HG03432 (cell line): ENCODE results near the gene NPIPB2.
"Not testable (repeated sequence)": the region's sequence is repeated elsewhere in the genome, so short reads cannot be mapped to it uniquely, and the experiment has no call there.

Experiments
- ATAC-seq: cut with Tn5 transposase; IDR thresholded peaks from one replicate; pipeline ENCODE4 v1.9.1; 2021; ENCODE audit warnings: mild to moderate bottlenecking, moderate library complexity; ENCODE audit not compliant: unreplicated experiment

The NPIPB2 gene

DNA sequence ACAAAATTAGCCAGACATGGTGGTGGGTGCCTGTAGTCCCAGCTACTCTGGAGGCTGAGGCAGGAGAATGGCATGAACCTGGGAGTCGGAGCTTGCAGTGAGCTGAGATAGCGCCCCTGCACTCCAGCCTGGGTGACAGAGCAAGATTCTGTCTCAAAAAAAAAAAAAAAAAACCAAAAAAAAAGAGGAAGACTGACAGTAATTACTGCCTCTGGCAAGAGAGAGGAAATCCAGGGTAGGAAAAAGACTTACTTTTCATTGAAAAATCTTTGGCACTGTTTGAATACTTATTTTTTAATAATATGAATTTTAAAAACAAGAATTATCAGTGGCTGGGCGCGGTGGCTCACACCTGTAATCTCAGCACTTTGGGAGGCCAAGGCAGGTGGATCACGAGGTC, 20.6 kb upstream of the NPIPB2 start:
- not testable (repeated sequence) for ATAC-seq

DNA sequence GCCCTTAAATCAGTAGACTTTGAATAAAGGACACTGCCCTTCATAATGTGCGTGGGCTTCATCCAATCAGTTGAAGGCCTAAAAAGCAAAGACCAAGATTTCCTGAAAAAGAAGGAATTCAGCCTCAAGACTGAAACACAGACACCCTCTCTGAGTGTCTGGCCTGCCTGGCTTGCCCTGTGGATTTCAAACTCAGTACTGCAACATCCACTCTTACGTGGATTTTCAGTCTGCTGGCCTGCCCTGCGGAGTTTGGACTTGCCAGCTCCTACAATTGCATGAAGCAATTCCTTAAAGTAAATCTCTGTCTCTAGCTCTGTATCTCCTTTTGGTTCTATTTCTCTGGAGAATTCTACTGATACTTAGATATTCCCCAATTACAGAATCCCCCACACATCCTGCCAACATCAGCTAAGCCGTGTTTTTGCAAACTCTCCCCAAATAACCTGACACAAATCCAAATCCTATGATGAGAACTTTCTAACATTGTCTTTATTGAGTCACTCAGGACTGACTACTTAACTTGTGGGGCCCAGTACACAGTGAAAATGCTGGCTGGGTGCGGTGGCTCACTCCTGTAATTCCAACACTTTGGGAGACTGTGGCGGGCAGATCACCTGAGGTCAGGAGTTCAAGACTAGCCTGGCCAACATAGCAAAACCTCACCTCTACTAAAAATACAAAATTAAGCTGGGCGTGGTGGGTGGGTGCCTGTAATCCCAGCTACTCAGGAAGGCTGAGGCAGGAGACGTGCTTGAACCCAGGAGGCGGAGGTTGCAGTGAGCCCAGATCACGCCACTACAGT, 15.9 kb upstream of the NPIPB2 start:
- ATAC-seq, result no peak

DNA sequence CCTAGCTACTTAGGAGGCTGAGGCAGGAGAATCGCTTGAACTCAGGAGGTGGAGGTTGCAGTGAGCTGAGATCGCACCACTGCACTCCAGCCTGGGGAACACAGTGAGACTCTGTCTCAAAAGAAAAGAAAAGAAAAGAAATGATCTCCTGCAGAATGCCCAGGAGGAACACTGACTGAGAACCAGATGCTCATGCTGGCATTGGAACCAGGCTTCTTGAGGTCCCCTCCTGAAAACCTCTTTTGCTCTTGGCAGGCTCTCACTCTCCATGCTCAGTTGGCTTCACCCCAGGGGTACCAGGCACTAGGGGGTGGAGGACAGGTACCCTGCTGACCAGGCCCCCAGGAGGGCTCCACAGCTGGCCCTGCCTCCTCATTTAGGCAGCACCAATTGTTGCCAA, 14.7 kb upstream of the NPIPB2 start:
- ATAC-seq, result no peak

DNA sequence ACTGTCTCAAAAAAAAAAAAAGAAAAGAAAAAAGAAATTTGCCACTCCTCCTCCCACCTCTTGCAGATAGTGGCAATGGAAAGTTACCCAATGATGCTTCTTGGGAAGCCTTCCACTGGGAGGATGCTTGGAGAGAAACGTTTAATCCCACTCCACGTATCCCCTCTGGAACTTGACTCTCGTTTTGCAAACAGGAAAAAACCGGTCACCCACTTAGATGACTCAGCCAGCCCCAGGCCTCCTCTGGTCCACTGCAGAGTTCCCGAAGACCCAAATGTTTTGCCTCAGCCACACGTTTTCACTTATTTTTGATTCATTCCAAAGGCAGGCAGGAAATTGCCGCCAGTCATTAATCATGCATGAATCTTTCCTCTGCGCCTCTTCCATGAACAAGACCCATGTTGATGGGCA, 13.9 kb upstream of the NPIPB2 start:
- no peak for ATAC-seq

DNA sequence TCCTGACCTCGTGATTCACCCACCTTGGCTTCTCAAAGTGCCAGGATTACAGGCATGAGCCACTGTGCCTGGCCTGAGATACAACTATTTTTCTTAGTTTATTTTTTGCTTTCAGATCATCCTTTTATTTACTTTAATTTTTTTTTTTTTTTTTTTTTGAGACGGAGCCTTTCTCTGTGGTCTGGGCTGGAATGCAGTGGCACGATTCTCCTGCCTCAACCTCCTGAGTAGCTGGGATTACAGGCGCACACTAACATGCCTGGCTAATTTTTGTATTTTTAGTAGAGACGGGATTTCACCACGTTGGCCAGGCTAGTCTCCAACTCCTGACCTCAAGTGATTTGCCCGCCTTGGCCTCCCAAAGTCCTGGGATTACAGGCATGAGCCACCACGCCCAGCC, 11.7 kb upstream of the NPIPB2 start:
- ATAC-seq, result not testable (repeated sequence)

DNA sequence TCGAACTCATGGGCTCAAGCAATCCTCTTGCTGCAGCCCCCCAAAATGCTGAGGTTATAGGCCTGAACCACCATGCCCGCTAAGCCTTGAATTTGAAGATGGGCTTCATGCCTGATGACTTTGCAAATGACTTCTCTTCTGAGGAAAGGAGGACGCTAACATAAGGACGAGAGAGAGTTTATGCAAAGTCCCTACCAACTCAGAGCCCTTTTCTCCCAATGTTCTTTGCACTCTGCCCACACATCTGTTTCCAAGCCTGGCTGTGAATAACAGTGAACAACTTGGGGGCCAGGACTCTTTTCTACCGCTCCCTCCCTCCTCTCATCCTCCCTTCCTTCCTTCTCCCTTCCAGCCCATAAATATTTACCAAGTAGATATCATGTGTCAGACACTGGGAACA, 8.5 kb upstream of the NPIPB2 start:
- ATAC-seq, result no peak

DNA sequence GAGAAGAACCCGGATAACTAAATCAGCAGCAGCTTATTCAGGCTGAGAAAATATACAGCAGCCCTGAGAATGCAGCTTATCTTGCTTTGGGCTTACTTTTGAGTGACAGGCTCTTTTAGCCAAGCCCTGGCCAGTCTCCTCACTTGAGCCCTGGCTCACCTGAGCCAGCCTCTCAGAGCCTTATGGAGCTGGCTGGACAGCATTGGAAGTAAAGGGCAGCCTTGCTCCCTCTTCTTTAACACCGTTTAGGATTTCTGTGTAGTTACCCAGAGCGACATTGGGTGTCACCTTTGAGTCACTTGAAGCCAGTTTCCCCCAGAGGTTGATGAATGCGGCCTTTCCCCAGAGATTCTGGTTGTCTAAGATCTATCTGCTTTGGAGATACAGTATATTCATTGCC, 7.7 kb upstream of the NPIPB2 start:
- ATAC-seq, result peak; percentile 64

DNA sequence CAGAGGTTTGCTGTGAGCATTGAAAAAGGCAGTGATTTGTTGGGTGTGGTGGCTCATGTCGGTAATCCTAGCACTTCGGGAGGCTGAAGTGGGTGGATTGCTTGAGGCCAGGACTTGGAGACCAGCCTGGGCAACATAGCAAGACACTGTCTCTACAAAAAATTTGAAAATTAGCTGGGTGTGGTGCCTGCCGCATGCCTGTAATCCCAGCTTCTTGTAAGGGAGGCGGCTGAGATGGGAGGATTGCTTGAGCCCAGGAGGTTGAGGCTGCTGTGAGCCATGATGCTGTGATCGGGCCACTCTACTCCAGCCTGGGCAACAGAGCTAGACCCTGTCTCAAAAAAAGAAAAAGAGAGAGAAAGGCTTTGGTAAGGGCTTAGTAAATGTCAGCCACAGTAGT, 7.0 kb upstream of the NPIPB2 start:
- no peak for ATAC-seq

DNA sequence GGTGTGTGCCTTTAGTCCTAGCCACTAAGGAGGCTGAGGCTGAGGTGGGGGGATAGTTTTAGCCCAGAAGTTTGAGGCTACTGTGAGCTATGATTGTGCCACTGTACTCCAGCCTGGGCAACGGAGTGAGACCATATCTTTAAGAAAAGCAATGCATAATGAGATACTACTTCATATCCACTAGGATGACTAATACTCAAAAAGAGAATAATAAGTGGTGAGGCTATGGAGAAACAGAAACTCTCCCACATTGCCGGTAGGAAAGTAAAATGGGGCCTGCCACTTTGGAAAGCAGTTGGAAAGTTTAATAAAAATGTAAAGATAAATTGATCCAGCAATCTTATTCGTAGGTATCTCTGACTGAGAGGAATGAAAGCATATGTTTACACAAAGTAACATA, 4.6 kb upstream of the NPIPB2 start:
- no peak for ATAC-seq

DNA sequence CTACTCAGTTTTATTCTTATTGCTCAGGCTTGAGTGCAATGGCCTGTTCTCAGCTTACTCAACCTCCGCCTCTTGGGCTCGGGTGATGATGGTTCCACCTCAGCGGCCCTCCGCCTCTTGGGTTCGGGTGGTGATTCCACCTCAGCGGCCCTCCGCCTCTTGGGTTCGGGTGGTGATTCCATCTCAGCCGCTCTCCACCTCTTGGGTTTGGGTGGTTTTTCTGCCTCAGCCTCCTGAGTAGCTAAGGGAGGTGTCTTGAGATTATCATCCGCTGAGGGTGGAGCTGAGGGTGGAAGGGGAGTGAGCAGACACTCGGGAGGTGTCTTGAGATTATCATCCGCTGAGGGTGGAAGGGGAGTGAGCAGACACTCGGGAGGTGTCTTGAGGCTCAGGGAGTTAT, 14.5 kb downstream of the NPIPB2 start:
- ATAC-seq, result not testable (repeated sequence)

DNA sequence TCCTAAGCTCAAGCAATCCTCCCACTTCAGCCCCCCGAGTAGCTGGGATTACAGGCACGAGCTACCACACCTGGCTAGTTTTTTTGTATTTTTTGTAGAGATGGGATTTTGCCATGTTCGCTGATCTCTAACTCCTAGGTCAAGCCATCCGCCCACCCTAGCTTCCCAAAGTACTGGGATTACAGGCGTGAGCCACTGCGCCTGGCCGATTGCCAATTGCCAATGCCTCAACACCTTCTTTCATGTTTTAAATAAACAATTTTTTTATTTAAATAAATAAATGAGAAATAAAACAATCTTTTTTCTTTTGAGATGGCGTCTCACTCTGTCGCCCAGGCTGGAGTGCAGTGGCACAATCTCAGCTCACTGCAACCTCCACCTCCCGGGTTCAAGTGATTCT, 17.8 kb downstream of the NPIPB2 start:
- not testable (repeated sequence) for ATAC-seq

DNA sequence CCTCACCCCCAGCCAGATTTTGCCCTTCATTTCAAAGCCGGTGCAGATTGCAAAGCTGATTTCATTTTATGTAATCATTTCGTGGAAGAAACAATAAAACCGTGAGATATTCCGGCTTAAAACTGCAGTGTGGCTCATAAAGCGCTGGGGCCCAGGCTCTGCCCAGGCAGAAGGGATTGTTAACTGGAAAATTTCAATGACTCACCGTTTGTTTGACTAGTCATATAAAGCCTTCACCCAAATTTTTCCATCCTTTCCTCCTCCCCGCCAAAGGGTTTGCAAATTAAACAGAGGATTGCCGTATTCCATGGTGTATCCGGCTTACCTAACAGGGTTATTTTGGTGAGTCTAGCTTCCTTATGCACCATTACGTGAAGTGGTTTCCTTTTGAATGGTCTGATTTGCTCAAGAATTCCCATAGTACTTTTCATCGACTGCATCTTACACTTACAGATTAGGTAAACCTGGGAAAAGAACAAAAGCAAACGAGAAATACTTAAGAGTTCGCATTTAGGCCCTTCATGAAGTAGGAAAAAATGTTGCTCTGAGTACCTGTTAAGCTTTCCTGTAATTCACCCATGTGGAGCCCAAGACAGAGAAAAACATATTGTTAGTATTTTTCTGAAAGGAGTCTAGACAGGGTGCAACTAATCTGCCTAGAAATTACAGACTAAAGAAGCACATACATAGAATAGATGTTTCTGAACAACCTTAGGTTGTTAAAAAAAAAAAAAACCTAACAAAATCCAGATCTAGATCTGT, 25.1 kb downstream of the NPIPB2 start:
- ATAC-seq, result no peak

DNA sequence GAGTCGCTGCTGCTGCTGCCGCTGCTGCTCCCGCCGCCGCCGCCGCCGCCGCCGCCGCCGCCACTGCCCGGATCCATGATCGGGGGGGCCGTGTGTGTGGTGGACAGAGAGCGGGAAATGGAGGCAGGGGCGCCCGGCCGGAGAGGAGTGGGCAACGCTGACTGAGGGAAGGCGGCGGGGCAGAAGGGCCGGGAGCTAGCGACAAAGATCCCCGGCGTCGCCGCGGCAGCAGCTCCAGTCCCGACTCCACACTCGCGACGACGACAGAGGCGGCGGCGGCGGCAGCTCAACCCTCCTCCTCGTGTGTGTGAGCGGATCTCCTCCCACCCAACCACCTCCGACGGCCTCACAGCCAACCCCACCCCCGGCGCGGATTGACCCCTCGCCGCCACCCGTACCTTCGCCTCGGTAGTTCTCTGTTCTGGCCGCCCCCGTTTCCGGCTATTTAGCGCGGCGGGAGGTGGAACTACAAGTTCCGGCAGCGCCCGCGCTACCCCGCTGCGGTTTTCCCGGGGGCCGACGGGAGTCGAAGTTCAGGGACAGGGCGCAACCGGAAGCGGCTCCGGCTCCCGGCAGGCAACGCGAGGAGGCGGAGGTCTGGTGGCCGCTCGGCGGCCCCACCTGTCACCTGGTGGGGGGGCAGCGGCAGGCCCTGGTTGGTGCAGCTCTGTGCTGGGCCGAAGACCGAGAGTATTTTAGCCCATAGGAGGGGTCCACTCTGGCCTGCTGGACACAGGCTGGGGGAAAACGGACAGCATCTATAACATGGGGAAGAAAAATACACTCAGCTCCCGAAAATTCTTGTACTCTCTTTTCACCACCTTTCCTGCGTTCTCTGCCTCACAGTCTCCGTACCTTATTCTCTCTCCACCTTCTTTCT, 26.0 kb downstream of the NPIPB2 start, which contains the start of gene GSPT1:
Gene GSPT1 (minus strand): TSS at position 313 of the 880 bp plus-strand sequence. CDS start 236 bp downstream, at position 77.
- ATAC-seq, result peak; percentile 87

DNA sequence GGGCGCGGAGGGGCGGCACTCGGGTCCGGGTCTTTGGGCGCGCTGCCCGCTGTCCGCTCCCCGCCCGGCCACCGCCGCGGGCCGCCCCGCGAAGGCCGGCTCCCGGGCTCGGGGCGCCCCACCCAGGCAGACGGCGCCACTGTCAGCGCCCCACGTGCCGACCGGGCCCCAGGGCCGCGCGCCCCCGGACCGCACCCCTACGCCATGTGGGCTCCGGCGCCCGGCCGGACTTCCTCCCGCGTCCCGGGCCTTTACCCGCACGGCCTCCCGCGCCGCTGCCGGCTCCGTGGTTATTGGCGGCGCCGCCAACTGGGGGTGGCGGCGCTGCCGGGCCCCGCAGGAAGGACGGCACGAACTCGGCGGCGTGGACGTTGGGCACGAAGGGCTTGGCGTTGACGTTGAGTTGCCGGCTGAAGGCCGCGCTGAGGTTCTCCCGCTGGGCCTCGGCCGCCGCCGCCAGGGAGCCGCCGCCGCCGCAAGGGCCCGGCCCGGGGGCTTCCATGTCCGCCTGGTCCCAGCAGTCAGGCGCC, 26.7 kb downstream of the NPIPB2 start:
- ATAC-seq, result peak; percentile 41

DNA sequence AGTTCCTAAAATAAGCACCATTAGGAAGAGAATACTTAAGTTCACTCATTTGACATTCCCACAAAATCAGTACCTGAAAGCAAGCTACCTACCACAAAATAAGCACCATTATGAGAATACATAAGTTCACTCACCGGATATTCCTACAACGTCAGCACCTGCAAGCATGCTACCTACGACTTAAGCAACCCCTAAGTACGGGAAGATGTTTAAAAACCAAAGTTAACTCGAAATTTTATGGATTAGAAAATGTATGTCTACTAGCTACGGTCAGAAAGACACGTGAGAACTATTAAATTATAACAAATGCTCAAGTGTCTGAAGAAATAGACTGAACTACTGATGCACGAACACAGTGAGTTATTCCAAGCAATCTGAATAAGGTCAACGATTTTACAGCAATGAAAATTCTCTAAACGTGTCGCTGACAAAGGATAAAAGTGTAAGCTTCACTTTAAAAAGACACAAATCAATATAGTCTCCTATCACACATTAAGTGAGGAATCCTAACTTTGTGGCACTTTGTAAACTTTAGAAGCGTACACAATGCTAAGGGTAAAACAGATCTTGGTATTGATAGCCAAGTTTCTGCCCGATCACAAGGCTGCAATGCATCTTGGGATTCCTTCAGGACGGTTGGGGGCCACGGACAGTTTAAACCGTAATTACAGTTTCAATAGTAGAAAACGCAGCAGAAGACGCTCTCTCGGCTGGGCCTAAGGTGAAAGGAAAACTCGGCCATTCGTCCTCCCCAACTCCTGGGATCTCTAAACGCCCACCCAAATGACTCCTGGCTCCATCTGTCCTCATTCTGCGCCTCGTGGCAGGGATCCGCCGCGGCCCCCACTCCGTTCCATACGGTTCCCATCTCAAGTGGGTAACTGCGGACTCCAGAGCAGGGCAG, 27.4 kb downstream of the NPIPB2 start:
- peak; percentile 2 for ATAC-seq

DNA sequence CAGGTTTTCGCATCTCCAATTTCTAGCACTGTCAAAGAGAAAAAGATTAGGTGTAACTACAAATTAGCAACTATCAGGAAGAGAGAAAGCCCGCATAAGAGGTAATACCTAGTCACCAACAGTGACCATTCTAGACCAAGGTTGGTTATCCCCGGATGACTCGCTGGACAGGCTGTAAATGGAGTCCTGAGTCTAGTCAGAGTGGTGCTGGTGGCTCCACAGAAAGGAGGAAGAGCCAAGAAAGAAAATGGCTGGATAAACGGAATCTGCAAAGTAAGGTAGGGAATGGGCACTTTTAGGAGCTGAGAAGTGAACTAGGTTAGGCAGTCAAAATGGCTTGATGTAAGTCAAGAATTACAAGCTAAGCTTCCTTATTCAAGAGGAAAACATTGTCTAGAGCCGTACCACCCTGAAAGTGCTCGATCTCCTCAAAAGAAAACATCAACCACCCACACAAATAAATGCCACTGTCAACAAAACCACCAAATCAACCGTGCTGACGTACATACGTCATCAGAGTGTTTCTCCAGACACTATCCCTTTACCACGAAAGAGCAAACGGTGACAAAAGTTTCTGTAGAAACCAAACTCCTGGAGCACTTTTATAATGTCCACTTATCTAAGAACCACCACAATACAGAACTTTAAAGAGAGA, 28.3 kb downstream of the NPIPB2 start:
- ATAC-seq, result no peak

DNA sequence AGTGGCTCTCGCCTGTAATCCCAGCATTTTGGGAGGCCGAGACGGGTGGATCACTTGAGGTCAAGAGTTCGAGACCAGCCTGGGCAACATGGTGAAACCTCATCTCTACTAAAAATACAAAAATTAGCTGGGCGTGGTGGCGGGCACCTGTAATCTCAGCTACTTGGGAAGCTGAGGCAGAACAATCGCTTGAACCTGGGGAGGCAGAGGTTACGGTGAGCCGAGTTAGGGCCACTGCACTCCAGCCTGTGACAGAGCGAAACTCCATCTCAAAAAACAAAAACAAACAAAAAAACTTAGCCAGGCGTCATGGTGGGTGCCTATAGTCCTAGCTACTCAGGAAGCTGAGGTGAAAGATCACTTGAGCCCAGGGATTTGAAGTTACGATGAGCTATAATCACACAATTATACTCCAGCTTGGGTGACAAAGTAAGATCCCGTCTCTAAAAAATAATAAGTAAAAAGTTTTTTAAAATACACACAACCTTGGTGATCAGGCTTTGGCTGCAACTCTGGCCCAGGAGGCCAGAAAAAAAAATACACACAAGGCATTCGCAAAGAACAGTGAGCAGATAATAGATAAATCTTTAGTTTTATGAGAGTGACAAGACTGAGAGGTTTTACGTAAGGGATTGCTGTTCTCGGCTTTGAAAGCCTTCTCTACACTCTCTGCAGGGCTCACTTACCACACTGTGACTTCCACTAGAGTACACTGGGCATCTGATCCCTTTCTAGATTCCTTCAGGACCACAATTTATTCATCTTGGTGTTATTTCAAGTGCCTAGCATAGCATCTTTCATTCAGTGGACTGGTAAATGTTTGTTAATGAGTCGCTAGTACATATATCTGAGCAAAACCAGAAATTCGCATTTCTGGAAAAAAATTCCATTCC, 31.9 kb downstream of the NPIPB2 start:
- no peak for ATAC-seq
